Skeletal muscle tissue (tissue), 4 donors: ENCODE results near the gene HS1BP3. TPM values are rescaled to one million over a fixed set of nuclear protein-coding genes. Genes with fewer than 3 reads are reported as not detected.

ENCODE experiments used
- H3K27ac ChIP-seq: one replicate; pipeline ENCODE4 v1.7.0; 2013; ENCODE audit warnings: mild to moderate bottlenecking, low read depth, low read length, inconsistent platforms
- H3K27me3 ChIP-seq, 3 donors: one replicate each; pipeline ENCODE4 v1.7.0; 2013; ENCODE audit warnings: low read length in 3 of 3; ENCODE audit not compliant: control insufficient read depth in 3 of 3, insufficient read depth in 3 of 3
- H3K36me3 ChIP-seq, 3 donors: one replicate each; pipeline ENCODE4 v1.7.0; 2013; ENCODE audit warnings: low read length in 3 of 3; ENCODE audit not compliant: control insufficient read depth in 3 of 3, insufficient read depth in 3 of 3
- H3K4me1 ChIP-seq, 3 donors: one replicate each; pipeline ENCODE4 v1.7.0; 2013; ENCODE audit warnings: low read length in 3 of 3, mild to moderate bottlenecking in 3 of 3; ENCODE audit not compliant: control insufficient read depth in 3 of 3, insufficient read depth in 3 of 3
- H3K4me3 ChIP-seq, 3 donors: one replicate each; pipeline ENCODE4 v1.7.0; 2013; ENCODE audit warnings: low read length in 3 of 3
- H3K9ac ChIP-seq, 3 donors: one replicate each; pipeline ENCODE4 v1.7.0; 2013; ENCODE audit warnings: low read length in 3 of 3, mild to moderate bottlenecking in 3 of 3, moderate library complexity in 2 of 3, low read depth in 1 of 3
- H3K9me3 ChIP-seq, 3 donors: one replicate each; pipeline ENCODE4 v1.7.0; 2013; ENCODE audit warnings: low read length in 3 of 3; ENCODE audit not compliant: control insufficient read depth in 3 of 3
- total RNA-seq: library from RNA; depleted of rRNA; stranded (reverse); fragments of >200 nt; gene quantifications from one replicate; pipeline ENCODE4 v1.2.3, GENCODE V29; 2014
- donor health status: Osteomylitis.

Gene HS1BP3
- total RNA-seq, 1 donor from 2014 or later, result 10.4 TPM

DNA sequence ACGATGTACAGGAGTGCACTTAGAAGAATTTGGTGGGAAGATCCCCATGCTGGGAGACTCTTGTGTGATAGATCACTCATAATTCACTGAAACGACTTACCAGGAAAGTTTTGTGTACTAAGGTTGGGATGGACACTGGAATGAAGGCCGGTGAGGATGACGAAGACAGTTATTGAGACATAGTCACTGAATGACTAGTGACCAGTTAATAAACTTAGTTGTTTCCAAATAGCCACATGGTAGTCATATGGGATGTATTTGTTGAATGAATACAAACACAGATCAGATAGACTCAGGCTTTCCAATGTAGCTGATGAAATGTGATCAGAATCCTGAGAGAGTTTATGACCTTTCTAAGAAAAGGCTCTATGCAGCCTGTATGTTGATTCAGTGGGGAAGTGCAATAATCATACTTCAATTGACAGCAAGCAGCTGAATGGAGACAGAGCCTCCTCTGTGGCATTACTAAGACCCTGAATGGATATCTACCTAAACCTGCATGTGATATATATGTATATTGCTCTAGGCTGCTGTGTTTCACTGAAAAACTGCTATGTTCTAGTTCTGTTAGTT is 36.4 kb upstream of the HS1BP3 start:
- Histone ChIP-seq H3K9ac (no peak overlapping the region), H3K27ac (no peak overlapping the region), H3K4me3 (no peak overlapping the region), H3K27me3 (no peaks in the 10 kb centered on the region), H3K36me3 (peaks cover 0 to 6% (median 0%) of the 10 kb centered on the region in 3 donors), H3K4me1 (no peaks in the 10 kb centered on the region), H3K9me3 (no peaks in the 10 kb centered on the region)

GRCh38 chr2:20684581-20685063 is 33.7 kb upstream of the HS1BP3 start:
- peaks cover 0 to 6% (median 0%) of the 10 kb centered on the region in 3 donors for H3K36me3 ChIP-seq
- no peaks in the 10 kb centered on the region for H3K4me1 ChIP-seq
- H3K27ac ChIP-seq, result no peak overlapping the region
- H3K27me3 ChIP-seq, result no peaks in the 10 kb centered on the region
- H3K4me3 ChIP-seq, result no peak overlapping the region
- H3K9me3 ChIP-seq, result no peaks in the 10 kb centered on the region
- no peak overlapping the region for H3K9ac ChIP-seq

DNA sequence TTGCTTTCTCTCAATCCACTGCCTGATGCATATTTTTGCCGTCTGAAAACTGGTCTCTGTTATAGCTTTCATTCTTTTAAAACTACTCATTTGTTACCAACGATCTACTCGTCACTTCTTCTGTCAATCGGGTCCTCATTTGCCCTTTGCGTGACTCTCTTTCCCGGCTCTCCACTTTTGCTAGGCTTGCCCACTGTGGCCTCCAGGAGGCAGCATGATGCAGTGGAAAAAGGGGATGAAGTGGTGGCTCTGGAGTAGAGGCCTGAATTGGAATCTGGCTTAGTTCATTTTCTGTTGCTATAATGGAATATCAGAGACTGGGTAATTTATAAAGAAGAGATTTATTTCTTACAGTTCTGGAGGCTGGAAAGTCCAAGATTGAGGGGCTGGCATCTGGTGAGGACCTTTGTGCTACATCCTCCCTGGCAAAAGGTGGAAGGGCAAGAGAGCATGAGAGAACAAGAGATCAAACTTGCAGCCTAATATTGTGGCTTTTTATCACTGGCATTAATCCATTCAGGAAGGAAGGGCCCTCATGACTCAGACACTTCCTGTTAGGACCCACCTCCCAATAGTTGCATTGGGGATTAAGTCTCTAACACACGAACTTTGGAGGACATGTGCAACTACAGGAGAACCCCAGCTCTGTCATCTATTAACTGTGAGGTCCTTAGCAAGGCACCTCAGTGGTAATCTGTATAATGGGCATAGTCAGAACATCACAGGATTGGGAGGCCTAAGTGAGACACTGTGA is 31.4 kb upstream of the HS1BP3 start:
- no peaks in the 10 kb centered on the region for H3K9me3 ChIP-seq
- H3K4me3 ChIP-seq, result no peak overlapping the region
- peaks cover 0 to 4% (median 2%) of the 10 kb centered on the region in 3 donors for H3K4me1 ChIP-seq
- H3K27ac ChIP-seq, result no peak overlapping the region
- no peaks in the 10 kb centered on the region for H3K27me3 ChIP-seq
- no peak overlapping the region for H3K9ac ChIP-seq
- H3K36me3 ChIP-seq, result peaks cover 0 to 6% (median 0%) of the 10 kb centered on the region in 3 donors

DNA sequence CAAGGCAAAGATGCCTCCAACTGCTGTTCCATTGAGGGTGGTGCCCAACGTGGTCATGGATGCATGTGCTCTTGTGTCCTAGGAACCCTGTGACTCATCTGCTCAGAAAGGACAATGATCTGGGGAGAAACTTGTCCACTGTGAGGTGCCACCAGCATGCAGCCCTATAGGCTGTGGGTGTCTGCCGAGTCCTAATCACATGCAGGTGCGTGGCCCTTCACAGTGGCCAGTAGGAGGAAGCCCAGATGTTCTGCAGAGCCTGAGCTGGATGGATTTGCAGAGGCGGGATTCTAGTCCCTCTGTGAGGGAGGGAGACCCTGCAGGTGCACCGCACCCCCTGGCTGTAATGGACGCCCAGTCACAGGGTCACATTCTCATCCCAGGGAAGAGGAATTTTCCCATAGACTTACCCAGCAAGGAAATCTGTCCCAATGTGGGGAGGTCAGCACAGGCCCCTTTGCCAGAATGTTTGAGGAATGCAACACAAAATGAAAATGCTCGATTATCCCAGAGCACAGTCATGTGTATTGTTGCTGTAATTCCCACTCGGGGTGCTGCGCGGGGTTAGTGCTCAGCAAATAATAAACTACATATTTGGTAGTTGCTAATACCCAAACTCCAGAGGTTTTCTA is 30.0 kb upstream of the HS1BP3 start:
- no peaks in the 10 kb centered on the region for H3K27me3 ChIP-seq
- H3K36me3 ChIP-seq, result peaks cover 0 to 6% (median 0%) of the 10 kb centered on the region in 3 donors
- H3K9me3 ChIP-seq, result no peaks in the 10 kb centered on the region
- peaks cover 0 to 10% (median 6%) of the 10 kb centered on the region in 3 donors for H3K4me1 ChIP-seq
- H3K9ac ChIP-seq, result no peak overlapping the region
- H3K27ac ChIP-seq, result no peak overlapping the region
- H3K4me3 ChIP-seq, result no peak overlapping the region

DNA sequence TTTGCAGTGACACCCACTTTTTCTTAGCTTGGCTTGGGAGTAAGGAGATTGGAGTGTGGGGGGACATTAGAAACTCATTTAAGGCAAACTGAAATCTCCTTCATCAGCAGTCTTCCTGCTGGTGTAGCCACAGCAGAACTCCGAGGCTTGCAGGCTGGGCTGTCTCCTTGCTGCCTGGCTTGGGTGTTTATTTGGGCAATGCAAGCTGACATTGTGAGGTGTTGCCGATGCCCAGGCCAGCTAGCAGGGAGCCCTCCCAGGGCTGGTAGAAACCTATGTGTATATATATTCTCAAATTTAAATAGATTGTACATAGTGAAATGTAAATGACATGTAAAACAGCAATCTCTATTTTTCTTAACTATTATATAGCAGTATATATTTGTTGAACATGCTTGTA is 27.9 kb upstream of the HS1BP3 start:
- H3K36me3 ChIP-seq, result no peaks in the 10 kb centered on the region

GRCh38 chr2:20678086-20678395 is 27.1 kb upstream of the HS1BP3 start:
- H3K4me1 ChIP-seq, result peaks cover 6 to 19% (median 14%) of the 10 kb centered on the region in 3 donors
- H3K36me3 ChIP-seq, result no peaks in the 10 kb centered on the region
- H3K27me3 ChIP-seq, result peaks cover 6 to 15% (median 14%) of the 10 kb centered on the region in 3 donors
- H3K9me3 ChIP-seq, result no peaks in the 10 kb centered on the region
- no peak overlapping the region for H3K9ac ChIP-seq
- no peak overlapping the region for H3K27ac ChIP-seq
- H3K4me3 ChIP-seq, result no peak overlapping the region

More for the DNA sequence above, 27.9 kb upstream of the HS1BP3 start:
- no peak overlapping the region for H3K4me3 ChIP-seq
- H3K9ac ChIP-seq, result no peak overlapping the region
- peaks cover 6 to 19% (median 14%) of the 10 kb centered on the region in 3 donors for H3K4me1 ChIP-seq
- peaks cover 2 to 10% (median 8%) of the 10 kb centered on the region in 3 donors for H3K27me3 ChIP-seq
- no peak overlapping the region for H3K27ac ChIP-seq
- H3K9me3 ChIP-seq, result no peaks in the 10 kb centered on the region

- Histone ChIP-seq H3K4me1 (peaks cover 6 to 19% (median 14%) of the 10 kb centered on the region in 3 donors), H3K36me3 (no peaks in the 10 kb centered on the region), H3K9ac (no peak overlapping the region), H3K27ac (no peak overlapping the region), H3K27me3 (peaks cover 10 to 20% (median 16%) of the 10 kb centered on the region in 3 donors), H3K9me3 (no peaks in the 10 kb centered on the region), H3K4me3 (no peak overlapping the region)
Measured at GRCh38 chr2:20677301-20678085, 26.6 kb upstream of the HS1BP3 start.

GRCh38 chr2:20676353-20677215 is 25.7 kb upstream of the HS1BP3 start:
- H3K27ac ChIP-seq, result no peak overlapping the region

More at GRCh38 chr2:20676353-20677215, 25.7 kb upstream of the HS1BP3 start:
- Histone ChIP-seq H3K27me3 (peaks cover 19 to 27% (median 22%) of the 10 kb centered on the region in 3 donors), H3K4me3 (no peak overlapping the region), H3K4me1 (peaks cover 6 to 19% (median 14%) of the 10 kb centered on the region in 3 donors), H3K9me3 (no peaks in the 10 kb centered on the region), H3K36me3 (no peaks in the 10 kb centered on the region), H3K9ac (peak overlapping the region in 1 of 3 donors; percentile 16)
